ENCODE data around the gene ACADM.

GRCh38 chr1:75677443-75677842 is 47.1 kb upstream of the ACADM start:
- TF ChIP-seq CTCF (IDR thresholded peaks at IDR 0.05 in 2 of 3, conservative IDR thresholded peaks at IDR 0.05 in 1 of 3; ENCODE audit: borderline replicate concordance in 1 of 3, insufficient read depth in 1 of 3, low read depth in 2 of 3, low read length in 2 of 3) (no peak), ATF3 (IDR thresholded peaks at IDR 0.05) (no peak), EZH2 (IDR thresholded peaks at IDR 0.05) (no peak), SIN3A (IDR thresholded peaks at IDR 0.05; ENCODE audit: low read depth) (no peak), CBX3 (IDR thresholded peaks at IDR 0.05; ENCODE audit: low read depth) (no peak), POLR2A (IDR thresholded peaks at IDR 0.05; ENCODE audit: borderline replicate concordance, extremely low read depth, insufficient read depth, insufficient read length) (no peak), POLR2AphosphoS5 (IDR thresholded peaks at IDR 0.05; ENCODE audit: low read depth, low read length) (no peak), SP1 (IDR thresholded peaks at IDR 0.05; ENCODE audit: low read depth) (no peak)

Data from HCT116 (cell line).